Hepatocyte (in vitro differentiated cells): ENCODE measurements around the gene DNTT. TPM values are rescaled to one million over a fixed set of nuclear protein-coding genes. Genes with fewer than 3 reads are reported as not detected.

Experiments
- DNase-seq: peaks from one replicate; pipeline ENCODE4 v3.0.0-alpha.2; 2016; ENCODE audit warnings: low spot score
- H2AFZ ChIP-seq: fragments of 200-600 bp; sonication (generic); 2 replicates; pipeline ENCODE4 v1.6.0; 2016; ENCODE audit warnings: antibody characterized with exemption, mild to moderate bottlenecking
- H3K27ac ChIP-seq: fragments of 200-600 bp; sonication (generic); 2 replicates; pipeline ENCODE4 v1.5.1; 2016; ENCODE audit warnings: mild to moderate bottlenecking
- H3K27me3 ChIP-seq: fragments of 200-600 bp; sonication (generic); 2 replicates; pipeline ENCODE4 v1.6.1; 2016
- H3K36me3 ChIP-seq: fragments of 200-600 bp; sonication (generic); replicated peaks from 2 replicates; pipeline ENCODE4 v1.5.1; 2016; ENCODE audit warnings: low read depth; ENCODE audit not compliant: insufficient read depth
- H3K4me1 ChIP-seq: fragments of 200-600 bp; sonication (generic); 2 replicates; pipeline ENCODE4 v1.5.1; 2016; ENCODE audit warnings: mild to moderate bottlenecking, moderate library complexity; ENCODE audit not compliant: insufficient read depth
- H3K4me2 ChIP-seq: fragments of 200-600 bp; sonication (generic); 2 replicates; pipeline ENCODE4 v1.6.0; 2016
- H3K4me3 ChIP-seq: fragments of 200-600 bp; sonication (generic); 2 replicates; pipeline ENCODE4 v1.5.1; 2016; ENCODE audit warnings: mild to moderate bottlenecking
- H3K79me2 ChIP-seq: fragments of 200-600 bp; sonication (generic); 2 replicates; pipeline ENCODE4 v1.6.0; 2017; ENCODE audit warnings: mild to moderate bottlenecking
- H3K9me2 ChIP-seq: fragments of 200-600 bp; sonication (generic); replicated peaks from 2 replicates; pipeline ENCODE4 v1.6.0; 2017; ENCODE audit warnings: mild to moderate bottlenecking; ENCODE audit not compliant: insufficient read depth
- H3K9me3 ChIP-seq: fragments of 200-600 bp; sonication (generic); 2 replicates; pipeline ENCODE4 v1.5.1; 2016; ENCODE audit warnings: low read depth, mild to moderate bottlenecking
- H4K20me1 ChIP-seq: fragments of 200-600 bp; sonication (generic); 2 replicates; pipeline ENCODE4 v1.6.0; 2016; ENCODE audit warnings: mild to moderate bottlenecking; ENCODE audit not compliant: insufficient read depth, poor library complexity, severe bottlenecking
- EZH2 ChIP-seq: fragments of 200-600 bp; sonication (generic); IDR thresholded peaks from 2 replicates; pipeline ENCODE4 v1.6.1; 2016; ENCODE audit warnings: antibody characterized with exemption, mild to moderate bottlenecking, borderline replicate concordance
- EZH2phosphoT487 ChIP-seq: fragments of 200-600 bp; sonication (generic); IDR thresholded peaks from one replicate; pipeline ENCODE4 v1.6.1; 2018; ENCODE audit warnings: antibody characterized with exemption, mild to moderate bottlenecking, low read depth, moderate library complexity; ENCODE audit not compliant: unreplicated experiment, severe bottlenecking
- WGBS: methylation state at CpG from one replicate; pipeline ENCODE4 v1.1.6; 2016; ENCODE audit warnings: low lambda C conversion rate; ENCODE audit errors: missing lambda C conversion rate; 5-methylcytosine and 5-hydroxymethylcytosine counted together
- polyA plus RNA-seq: library from polyadenylated mRNA; unstranded; fragments of >200 nt; fragmentation: Nextera tagmentation; extraction: Ambion mirVana; gene quantifications from 2 replicates; pipeline ENCODE4 v1.2.1, GENCODE V29; 2016
- total RNA-seq: library from RNA; depleted of rRNA; stranded (reverse); fragments of >200 nt; gene quantifications from 2 replicates; pipeline ENCODE4 v1.2.3, GENCODE V29; 2014
- TF ChIP-seq, protein P1 (sequence below): fragments of 200-600 bp; sonication (generic); IDR thresholded peaks from 2 replicates; pipeline ENCODE4 v1.5.1; 2016; ENCODE audit warnings: antibody characterized with exemption, mild to moderate bottlenecking; ENCODE audit not compliant: poor library complexity

The DNTT gene
- total and polyA plus RNA-seq, 2 experiments from 2014 or later = 0.10 TPM; not detected in 1

DNA sequence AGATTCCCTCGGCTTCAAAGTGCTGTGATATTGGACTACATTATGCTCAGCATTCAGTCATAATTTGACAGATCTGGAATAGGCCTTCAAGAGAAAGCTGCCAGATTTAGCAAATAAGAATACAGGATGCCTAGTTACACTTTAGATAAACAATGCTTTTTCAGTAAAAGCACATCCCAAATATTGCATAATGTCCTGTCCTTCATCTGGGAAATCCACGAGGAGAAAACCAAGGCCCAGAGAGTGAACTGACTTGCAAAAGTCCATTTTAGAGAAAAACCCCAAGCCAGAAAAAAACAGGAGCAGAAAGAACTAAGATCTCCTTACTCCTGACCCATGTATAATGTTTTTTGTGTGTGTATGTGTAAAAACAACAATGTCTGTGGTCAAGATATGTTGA is 20.9 kb upstream of the DNTT start:
- no peak for DNase-seq
- WGBS = 64% methylated on average over 2 of the region's 2 CpGs
- Histone ChIP-seq H3K4me3 (no peak overlapping the region), H4K20me1 (no peaks in the 10 kb centered on the region), H3K9me2 (no peaks in the 10 kb centered on the region), H3K36me3 (no peaks in the 10 kb centered on the region), H3K4me2 (no peak overlapping the region), H3K27me3 (no peaks in the 10 kb centered on the region), H2AFZ (no peak overlapping the region), H3K4me1 (peaks cover 13% of the 10 kb centered on the region), H3K79me2 (no peaks in the 10 kb centered on the region), H3K27ac (peak overlapping the region; percentile 36), H3K9me3 (no peaks in the 10 kb centered on the region)
- TF ChIP-seq EZH2 (no peak), EZH2phosphoT487 (no peak)
- TF ChIP-seq, protein P1, sequence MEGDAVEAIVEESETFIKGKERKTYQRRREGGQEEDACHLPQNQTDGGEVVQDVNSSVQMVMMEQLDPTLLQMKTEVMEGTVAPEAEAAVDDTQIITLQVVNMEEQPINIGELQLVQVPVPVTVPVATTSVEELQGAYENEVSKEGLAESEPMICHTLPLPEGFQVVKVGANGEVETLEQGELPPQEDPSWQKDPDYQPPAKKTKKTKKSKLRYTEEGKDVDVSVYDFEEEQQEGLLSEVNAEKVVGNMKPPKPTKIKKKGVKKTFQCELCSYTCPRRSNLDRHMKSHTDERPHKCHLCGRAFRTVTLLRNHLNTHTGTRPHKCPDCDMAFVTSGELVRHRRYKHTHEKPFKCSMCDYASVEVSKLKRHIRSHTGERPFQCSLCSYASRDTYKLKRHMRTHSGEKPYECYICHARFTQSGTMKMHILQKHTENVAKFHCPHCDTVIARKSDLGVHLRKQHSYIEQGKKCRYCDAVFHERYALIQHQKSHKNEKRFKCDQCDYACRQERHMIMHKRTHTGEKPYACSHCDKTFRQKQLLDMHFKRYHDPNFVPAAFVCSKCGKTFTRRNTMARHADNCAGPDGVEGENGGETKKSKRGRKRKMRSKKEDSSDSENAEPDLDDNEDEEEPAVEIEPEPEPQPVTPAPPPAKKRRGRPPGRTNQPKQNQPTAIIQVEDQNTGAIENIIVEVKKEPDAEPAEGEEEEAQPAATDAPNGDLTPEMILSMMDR = no peak

DNA sequence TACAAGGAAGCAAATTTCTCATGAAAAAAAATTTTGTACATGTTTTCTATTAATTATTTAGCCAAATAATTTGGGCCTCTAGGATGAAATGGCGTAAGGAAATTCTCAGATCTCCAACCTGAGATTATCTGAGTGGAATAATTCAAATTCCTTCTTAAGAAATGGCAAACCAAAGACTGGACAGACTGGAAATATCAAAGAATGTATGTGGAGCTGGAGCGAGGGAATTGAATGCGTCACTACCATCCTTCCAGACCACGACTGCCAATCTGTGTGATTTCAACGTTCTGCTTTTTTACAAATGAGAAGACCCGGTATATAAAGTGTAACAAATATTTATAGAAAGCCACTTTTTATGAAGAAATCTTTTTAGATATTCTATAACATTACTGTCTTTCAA is 20.5 kb upstream of the DNTT start:
- no peak for TF ChIP-seq EZH2phosphoT487
- TF ChIP-seq, protein P1 = no peak
- no peak for TF ChIP-seq EZH2
- Histone ChIP-seq H2AFZ (no peak overlapping the region), H3K4me3 (no peak overlapping the region), H3K36me3 (no peaks in the 10 kb centered on the region), H4K20me1 (no peaks in the 10 kb centered on the region), H3K27me3 (no peaks in the 10 kb centered on the region), H3K9me3 (no peaks in the 10 kb centered on the region), H3K27ac (peak overlapping the region; percentile 36), H3K79me2 (no peaks in the 10 kb centered on the region), H3K9me2 (no peaks in the 10 kb centered on the region), H3K4me1 (peaks cover 14% of the 10 kb centered on the region), H3K4me2 (no peak overlapping the region)
- DNase-seq = no peak
- WGBS = 85% methylated on average over 6 of the region's 6 CpGs

- TF ChIP-seq EZH2 (no peak), EZH2phosphoT487 (no peak)
- TF ChIP-seq, protein P1 = no peak
- no peaks in the 10 kb centered on the region for H3K36me3 ChIP-seq
- 72% methylated on average over 8 of the region's 8 CpGs for WGBS
- H2AFZ ChIP-seq = no peak overlapping the region
- no peak for DNase-seq
- H3K79me2 ChIP-seq = no peaks in the 10 kb centered on the region
- H3K27me3 ChIP-seq = no peaks in the 10 kb centered on the region
- H4K20me1 ChIP-seq = no peaks in the 10 kb centered on the region
- no peaks in the 10 kb centered on the region for H3K9me3 ChIP-seq
- H3K9me2 ChIP-seq = no peaks in the 10 kb centered on the region
- H3K27ac ChIP-seq = no peak overlapping the region
- no peak overlapping the region for H3K4me2 ChIP-seq
- H3K4me1 ChIP-seq = peaks cover 14% of the 10 kb centered on the region
- no peak overlapping the region for H3K4me3 ChIP-seq
These were observed 18.9 kb upstream of the DNTT start for GRCh38 chr10:96285331-96285752.

DNA sequence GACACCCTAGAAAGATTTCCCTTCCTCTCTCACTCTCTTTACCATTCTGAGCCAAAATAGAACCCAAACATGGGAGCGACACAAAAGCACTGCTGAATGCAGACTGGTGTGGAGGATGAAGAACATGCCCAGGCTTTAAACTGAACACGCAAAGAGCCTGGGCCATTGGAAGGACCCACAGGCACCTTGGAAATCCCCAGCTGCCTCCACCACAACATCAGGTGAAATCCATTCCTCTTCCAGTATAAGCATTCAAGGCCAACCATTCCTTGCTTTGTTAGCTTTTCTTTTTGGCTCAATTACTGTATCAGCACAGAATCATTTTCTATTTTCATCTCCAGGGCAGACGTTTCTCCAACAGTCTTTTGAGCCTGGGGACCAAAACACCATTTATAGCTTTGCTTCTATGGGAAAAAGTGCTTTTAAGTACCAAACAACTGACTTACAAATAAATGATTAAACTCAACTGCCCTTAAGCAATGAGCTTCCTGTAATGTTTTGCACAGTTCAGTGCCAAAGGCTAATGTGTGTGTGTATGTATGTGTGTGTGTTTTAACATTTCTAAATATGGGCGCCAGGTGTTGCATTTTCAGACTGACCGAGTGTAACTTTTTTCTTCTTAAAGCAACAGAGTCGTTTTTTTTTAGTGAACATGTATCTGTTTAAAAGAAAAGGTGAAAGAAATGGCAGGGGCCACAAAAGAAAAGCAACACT is 16.7 kb upstream of the DNTT start:
- H3K36me3 ChIP-seq = no peaks in the 10 kb centered on the region
- 45% methylated on average over 6 of the region's 6 CpGs for WGBS
- peaks cover 14% of the 10 kb centered on the region for H3K4me1 ChIP-seq
- no peaks in the 10 kb centered on the region for H3K9me2 ChIP-seq
- H3K79me2 ChIP-seq = no peaks in the 10 kb centered on the region
- H3K9me3 ChIP-seq = no peaks in the 10 kb centered on the region
- H3K4me2 ChIP-seq = peak overlapping the region; percentile 70
- no peaks in the 10 kb centered on the region for H3K27me3 ChIP-seq
- peak overlapping the region; percentile 57 for H2AFZ ChIP-seq
- peak; percentile 59 for DNase-seq
- peak overlapping the region; percentile 74 for H3K27ac ChIP-seq
- H4K20me1 ChIP-seq = no peaks in the 10 kb centered on the region
- no peak for TF ChIP-seq EZH2phosphoT487
- TF ChIP-seq, protein P1 = no peak
- TF ChIP-seq EZH2 = no peak
- H3K4me3 ChIP-seq = peak overlapping the region; percentile 3
